Stimulated activated CD4-positive, alpha-beta T cell treated with anti-CD3 and anti-CD28 coated beads, Interleukin-2, amount 100 ng/mL, for 24 hours (primary cell): ENCODE results near the gene TAOK2.

ENCODE experiments used
- DNase-seq, 2 donors: peaks; one replicate each; pipeline ENCODE4 v3.0.0-alpha.2; 2020

Gene TAOK2

DNA sequence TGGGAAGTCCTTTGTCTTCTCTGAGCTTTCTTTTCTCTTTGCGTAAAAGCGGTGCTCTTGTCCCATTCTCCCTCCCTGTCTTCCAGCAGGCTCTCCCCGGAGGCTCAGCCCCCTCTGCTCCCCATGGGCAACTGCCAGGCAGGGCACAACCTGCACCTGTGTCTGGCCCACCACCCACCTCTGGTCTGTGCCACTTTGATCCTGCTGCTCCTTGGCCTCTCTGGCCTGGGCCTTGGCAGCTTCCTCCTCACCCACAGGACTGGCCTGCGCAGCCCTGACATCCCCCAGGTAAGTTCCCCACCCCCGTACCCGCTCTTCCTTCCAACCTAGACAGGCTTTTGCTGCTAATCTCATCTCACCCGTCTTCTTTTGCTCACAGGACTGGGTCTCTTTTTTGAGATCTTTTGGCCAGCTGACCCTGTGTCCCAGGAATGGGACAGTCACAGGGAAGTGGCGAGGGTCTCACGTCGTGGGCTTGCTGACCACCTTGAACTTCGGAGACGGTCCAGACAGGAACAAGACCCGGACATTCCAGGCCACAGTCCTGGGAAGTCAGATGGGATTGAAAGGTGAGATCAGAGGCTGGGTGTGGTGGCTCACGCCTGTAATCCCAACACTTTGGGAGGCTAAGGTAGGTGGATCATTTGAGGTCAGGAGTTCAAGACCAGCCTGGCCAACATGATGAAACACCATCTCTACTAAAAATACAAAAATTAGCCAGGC is 10.5 kb upstream of the TAOK2 start:
- DNase-seq: no peak

- no peak for DNase-seq
Observed at GRCh38 chr16:29968205-29968604, 5.5 kb upstream of the TAOK2 start.

GRCh38 chr16:29971304-29971703 is 2.4 kb upstream of the TAOK2 start:
- DNase-seq: no peak

GRCh38 chr16:29972500-29972899 is 1.2 kb upstream of the TAOK2 start:
- no peak for DNase-seq

DNA sequence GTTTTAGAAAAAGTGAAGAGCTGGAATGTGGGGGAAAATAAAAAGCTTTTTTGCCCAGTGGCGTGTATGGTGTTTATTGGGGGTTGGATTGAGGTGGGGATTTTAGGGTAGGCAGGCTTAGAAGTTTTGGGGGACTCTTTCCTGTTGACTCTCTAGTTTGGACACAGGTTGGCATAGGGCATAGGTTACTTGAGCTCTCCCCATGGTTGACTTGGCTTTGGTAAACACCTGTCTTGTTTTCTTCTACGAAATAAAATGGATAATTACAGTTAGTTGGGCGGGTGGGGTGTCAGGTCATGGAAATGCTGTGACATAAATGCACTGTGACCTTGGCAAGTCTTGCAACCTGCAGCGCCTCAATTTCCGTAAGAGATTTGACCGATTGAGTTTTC is 680 bp upstream of the TAOK2 start:
- DNase-seq: no peak

DNA sequence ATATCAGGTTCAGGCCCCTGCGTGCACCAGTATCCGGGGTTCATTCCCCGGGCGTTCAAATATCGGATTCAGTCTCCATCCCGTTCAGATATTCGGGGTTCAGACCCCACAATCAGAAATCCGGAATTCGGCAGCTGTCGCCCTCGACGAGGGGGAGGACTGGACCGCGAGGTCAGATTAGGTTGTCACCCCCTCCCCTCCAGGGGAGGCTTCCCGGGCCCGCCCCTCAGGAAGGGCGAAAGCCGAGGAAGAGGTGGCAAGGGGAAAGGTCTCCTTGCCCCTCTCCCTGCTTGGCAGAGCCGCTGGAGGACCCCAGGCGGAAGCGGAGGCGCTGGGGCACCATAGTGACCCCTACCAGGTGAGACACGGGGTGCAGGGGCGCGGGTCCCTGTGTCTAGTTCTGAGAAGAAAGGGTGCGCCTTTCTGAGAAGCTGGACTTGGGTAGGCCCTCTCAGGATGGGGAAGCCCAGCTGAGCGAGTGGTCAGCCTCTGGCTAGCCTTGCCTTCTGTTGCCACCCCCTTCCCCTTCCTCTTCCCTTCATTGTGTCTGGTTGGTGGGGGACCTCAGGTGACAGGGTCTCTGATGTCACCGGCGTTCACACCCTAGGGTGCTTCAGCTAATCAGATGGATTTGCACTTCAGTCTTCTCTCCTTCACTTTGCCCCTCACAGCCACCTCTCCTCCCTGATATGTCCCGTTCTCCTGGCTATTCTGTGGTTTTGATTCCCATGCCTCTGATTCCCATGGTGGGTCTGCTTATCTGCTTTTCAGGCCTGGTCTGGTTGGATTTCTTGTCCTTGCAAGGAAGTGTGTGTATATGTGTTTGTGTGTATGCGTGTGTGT is 844 bp downstream of the TAOK2 start:
- peak in 1 of 2 donors; percentile 20 for DNase-seq

DNA sequence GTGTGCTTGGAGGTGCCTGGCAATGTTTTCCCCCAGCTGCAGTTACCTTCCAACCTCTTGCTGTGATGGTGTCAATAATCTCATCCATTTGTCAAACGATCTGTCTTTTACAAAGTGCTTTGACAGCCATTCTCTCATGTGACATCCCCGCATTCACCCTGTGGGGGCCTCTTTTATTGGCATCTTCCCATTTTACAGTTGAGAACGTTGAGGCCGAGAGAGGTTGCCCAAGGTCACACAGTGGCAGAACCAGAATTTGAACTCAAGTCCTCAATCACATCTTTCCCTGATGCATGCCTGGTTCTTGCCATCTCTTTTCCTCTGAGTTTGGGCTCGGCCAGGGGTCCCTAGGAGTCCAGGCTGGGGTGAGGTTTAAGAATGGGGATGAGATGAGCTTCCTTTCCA is 1.5 kb downstream of the TAOK2 start:
- no peak for DNase-seq

DNA sequence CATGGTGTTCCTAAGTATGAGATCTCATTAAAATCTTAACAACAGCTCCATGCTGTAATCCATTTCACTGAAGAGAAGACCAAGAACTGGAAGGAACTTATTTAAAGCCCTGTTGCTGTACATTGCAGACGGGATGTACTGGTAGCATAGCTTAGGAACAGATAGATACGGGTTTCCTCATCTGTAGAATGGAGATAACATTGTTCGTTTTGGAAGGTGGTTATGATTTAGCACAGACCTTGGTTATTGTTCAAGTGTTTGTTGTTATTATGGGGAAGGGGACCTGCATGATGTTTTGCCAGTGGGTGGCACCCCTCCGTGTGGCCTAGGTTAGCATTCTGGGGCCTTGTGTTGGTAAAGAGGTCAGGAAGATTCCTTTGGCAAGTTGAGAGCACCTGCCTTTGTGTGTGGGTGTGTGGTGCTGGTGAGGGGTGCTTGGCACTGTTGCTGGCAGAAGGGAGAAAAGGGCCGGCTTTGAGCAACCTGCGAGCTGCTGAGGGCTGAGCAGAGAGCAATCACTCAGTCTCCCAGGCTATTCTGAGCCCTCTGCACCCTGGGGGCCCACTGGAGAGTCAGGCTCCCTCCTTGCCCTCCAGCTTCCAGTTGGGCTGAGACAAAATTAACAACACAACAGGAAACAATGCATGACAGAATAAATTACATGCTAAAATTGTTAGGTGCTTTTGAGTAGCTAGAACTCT is 2.3 kb downstream of the TAOK2 start:
- DNase-seq: no peak

- DNase-seq: no peak
Observed at GRCh38 chr16:29977063-29977825, 3.6 kb downstream of the TAOK2 start.

DNA sequence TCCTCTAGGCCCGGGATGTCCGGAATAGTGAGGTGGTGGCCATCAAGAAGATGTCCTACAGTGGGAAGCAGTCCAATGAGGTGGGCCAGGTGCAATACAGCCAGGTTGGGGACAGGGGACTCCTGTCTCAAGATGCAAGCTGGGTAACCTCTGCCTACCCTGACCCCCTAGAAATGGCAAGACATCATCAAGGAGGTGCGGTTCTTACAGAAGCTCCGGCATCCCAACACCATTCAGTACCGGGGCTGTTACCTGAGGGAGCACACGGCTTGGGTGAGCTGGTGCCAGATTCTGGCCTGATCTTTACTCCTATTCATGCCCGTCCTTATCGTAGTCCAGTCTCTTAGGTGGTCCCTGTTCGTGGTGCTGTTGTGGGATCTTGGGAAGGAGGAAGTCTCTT is 4.4 kb downstream of the TAOK2 start:
- no peak for DNase-seq

GRCh38 chr16:29978564-29979270 is 5.0 kb downstream of the TAOK2 start:
- DNase-seq: no peak

DNA sequence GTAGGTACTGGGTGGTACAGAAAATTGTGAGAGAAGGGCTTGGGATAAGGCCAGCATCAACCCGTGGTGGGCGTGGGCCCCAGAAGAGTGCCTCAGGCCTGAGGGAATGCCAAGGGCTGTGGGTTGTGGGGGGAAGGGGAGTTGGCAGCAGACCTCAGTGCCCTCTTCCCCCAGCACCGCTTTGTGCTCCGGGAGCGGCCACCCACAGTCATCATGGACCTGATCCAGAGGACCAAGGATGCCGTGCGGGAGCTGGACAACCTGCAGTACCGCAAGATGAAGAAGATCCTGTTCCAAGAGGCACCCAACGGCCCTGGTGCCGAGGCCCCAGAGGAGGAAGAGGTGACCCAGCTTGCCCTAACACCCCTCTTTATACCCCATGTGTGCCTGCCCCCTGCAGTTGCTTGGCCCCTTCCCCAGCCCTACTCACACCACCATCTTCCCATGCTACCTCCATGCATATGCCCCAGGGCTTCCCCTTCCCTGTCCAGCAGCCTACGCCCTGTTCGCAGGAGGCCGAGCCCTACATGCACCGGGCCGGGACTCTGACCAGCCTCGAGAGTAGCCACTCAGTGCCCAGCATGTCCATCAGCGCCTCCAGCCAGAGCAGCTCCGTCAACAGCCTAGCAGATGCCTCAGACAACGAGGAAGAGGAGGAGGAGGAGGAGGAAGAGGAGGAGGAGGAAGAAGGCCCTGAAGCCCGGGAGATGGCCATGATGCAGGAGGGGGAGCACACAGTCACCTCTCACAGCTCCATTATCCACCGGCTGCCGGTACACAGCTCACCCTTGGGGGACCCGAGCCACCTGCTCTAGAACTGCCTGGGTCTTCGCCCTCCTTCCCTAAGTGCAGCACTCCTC is 9.1 kb downstream of the TAOK2 start:
- DNase-seq: no peak

GRCh38 chr16:29983420-29984136 is 9.9 kb downstream of the TAOK2 start:
- DNase-seq: no peak

DNA sequence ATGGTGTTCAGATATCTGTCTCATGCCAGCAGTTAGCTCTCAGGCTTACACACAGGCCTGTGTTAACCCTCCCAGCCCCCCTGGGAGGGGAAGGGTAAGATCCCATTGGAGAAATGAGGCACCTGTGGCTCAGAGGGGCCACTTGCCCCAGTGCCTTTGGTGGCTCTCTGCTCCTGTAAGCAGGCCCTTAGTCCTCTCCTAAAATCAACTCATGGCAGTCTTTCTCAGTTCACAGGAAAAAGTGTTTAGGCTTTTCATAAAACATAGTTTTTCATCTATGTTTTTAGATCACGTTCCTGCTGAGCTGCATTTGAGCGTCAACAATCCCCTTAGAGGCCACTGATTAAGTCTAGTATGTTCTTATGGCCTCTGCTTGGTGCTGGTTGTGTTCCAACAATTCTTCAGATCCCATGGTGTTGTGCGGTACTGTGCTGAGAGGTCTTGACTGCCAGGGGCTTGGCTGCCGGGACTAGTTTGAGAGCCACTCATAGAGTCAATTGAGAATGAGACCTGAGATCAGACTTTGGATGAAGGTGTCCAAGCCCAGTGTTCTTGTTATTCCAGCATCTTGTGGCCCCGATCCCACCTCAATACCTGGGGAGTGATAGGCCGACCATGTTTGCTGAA is 10.6 kb downstream of the TAOK2 start:
- DNase-seq: no peak

DNA sequence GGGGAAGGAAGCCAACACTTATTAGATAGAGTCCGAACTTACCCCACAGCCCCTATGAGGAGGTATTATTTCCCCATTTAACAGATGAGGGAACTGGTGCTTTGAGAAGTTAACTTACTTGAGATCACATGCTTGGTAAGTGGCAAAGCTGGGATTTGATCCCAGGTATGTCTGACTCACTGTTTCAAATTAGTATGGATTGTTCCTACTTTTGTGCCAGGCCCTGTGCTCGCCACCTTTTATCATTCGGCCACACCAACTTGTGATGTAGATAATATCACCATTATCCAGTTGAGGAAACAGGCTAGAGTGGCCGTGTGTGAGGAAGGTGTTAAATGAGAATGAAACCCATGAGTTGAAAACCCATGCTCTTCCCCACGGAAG is 11.1 kb downstream of the TAOK2 start:
- no peak for DNase-seq

GRCh38 chr16:29985271-29985811 is 11.7 kb downstream of the TAOK2 start:
- no peak for DNase-seq

DNA sequence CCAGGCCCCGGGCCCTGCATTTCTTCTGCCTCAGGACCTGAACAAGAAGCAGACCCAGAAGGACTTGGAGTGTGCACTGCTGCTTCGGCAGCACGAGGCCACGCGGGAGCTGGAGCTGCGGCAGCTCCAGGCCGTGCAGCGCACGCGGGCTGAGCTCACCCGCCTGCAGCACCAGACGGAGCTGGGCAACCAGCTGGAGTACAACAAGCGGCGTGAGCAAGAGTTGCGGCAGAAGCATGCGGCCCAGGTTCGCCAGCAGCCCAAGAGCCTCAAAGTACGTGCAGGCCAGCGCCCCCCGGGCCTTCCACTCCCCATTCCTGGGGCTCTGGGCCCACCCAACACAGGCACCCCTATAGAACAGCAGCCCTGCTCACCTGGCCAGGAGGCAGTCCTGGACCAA is 12.6 kb downstream of the TAOK2 start:
- no peak for DNase-seq

GRCh38 chr16:29986931-29987330 is 13.3 kb downstream of the TAOK2 start:
- DNase-seq: no peak

- no peak for DNase-seq
Observed at GRCh38 chr16:29987371-29988085, 13.9 kb downstream of the TAOK2 start.
